HuH-7 (cell line): ENCODE measurements around the gene TRAF1.
A peak's percentile ranks its signal among the peaks of the same experiment; 100 is the strongest.

Experiments
- DNase-seq: peaks from one replicate; pipeline ENCODE4 v3.0.0; 2011; ENCODE audit warnings: low spot score

The TRAF1 gene

GRCh38 chr9:120941046-120941770, 14.6 kb upstream of the TRAF1 start:
- no peak for DNase-seq

GRCh38 chr9:120940573-120940972, 14.0 kb upstream of the TRAF1 start:
- no peak for DNase-seq

- no peak for DNase-seq
Observed at GRCh38 chr9:120938851-120939250, 12.3 kb upstream of the TRAF1 start.

GRCh38 chr9:120937596-120937995, 11.0 kb upstream of the TRAF1 start:
- no peak for DNase-seq

GRCh38 chr9:120937127-120937526, 10.5 kb upstream of the TRAF1 start:
- DNase-seq, result no peak

GRCh38 chr9:120936764-120937122, 10.1 kb upstream of the TRAF1 start:
- DNase-seq, result no peak

- DNase-seq, result peak; percentile 97
Observed at GRCh38 chr9:120936011-120936763, 9.6 kb upstream of the TRAF1 start.

- DNase-seq, result no peak
Observed at GRCh38 chr9:120935383-120935857, 8.8 kb upstream of the TRAF1 start.

- no peak for DNase-seq
Observed at GRCh38 chr9:120934281-120934680, 7.7 kb upstream of the TRAF1 start.

- no peak for DNase-seq
Observed at GRCh38 chr9:120933310-120934055, 6.9 kb upstream of the TRAF1 start.

- no peak for DNase-seq
Observed at GRCh38 chr9:120932086-120932823, 5.7 kb upstream of the TRAF1 start.

GRCh38 chr9:120931231-120932085, 4.9 kb upstream of the TRAF1 start:
- no peak for DNase-seq

GRCh38 chr9:120929229-120929791, 2.7 kb upstream of the TRAF1 start:
- DNase-seq, result no peak

GRCh38 chr9:120928483-120929228, 2.1 kb upstream of the TRAF1 start:
- DNase-seq, result peak; percentile 88

GRCh38 chr9:120928015-120928482, 1.5 kb upstream of the TRAF1 start:
- DNase-seq, result no peak

- no peak for DNase-seq
Observed at GRCh38 chr9:120927269-120928014, 846 bp upstream of the TRAF1 start.

GRCh38 chr9:120925535-120926396, 830 bp downstream of the TRAF1 start:
- DNase-seq, result no peak
